Measurements from ENCODE around the gene OLFML2A.

OLFML2A gene

GRCh38 chr9:124794902-124795491 lies 18.1 kb downstream of the OLFML2A start:
- no peak for DNase-seq (ENCODE audit: extremely low read depth in 1 of 2, low read depth in 1 of 2)

- no peak for DNase-seq (ENCODE audit: extremely low read depth in 1 of 2, low read depth in 1 of 2)
Measured at GRCh38 chr9:124795881-124796431, 19.0 kb downstream of the OLFML2A start.

- no peak for DNase-seq (ENCODE audit: extremely low read depth in 1 of 2, low read depth in 1 of 2)
Measured at GRCh38 chr9:124797343-124798103, 20.6 kb downstream of the OLFML2A start.

GRCh38 chr9:124799274-124800006 lies 22.5 kb downstream of the OLFML2A start:
- DNase-seq (ENCODE audit: extremely low read depth in 1 of 2, low read depth in 1 of 2), result no peak

GRCh38 chr9:124800306-124801259 lies 23.6 kb downstream of the OLFML2A start:
- DNase-seq (ENCODE audit: extremely low read depth in 1 of 2, low read depth in 1 of 2), result no peak

GRCh38 chr9:124801356-124801755 lies 24.4 kb downstream of the OLFML2A start:
- DNase-seq (ENCODE audit: extremely low read depth in 1 of 2, low read depth in 1 of 2), result no peak

- DNase-seq (ENCODE audit: extremely low read depth in 1 of 2, low read depth in 1 of 2), result no peak
Measured at GRCh38 chr9:124802426-124802825, 25.5 kb downstream of the OLFML2A start.

GRCh38 chr9:124803911-124804310 lies 27.0 kb downstream of the OLFML2A start:
- DNase-seq (ENCODE audit: extremely low read depth in 1 of 2, low read depth in 1 of 2), result no peak

GRCh38 chr9:124805186-124805585 lies 28.3 kb downstream of the OLFML2A start:
- DNase-seq (ENCODE audit: extremely low read depth in 1 of 2, low read depth in 1 of 2), result no peak

GRCh38 chr9:124808246-124808956 lies 31.5 kb downstream of the OLFML2A start:
- no peak for DNase-seq (ENCODE audit: extremely low read depth in 1 of 2, low read depth in 1 of 2)

- no peak for DNase-seq (ENCODE audit: extremely low read depth in 1 of 2, low read depth in 1 of 2)
Measured at GRCh38 chr9:124809211-124809610, 32.3 kb downstream of the OLFML2A start.

- no peak for DNase-seq (ENCODE audit: extremely low read depth in 1 of 2, low read depth in 1 of 2)
Measured at GRCh38 chr9:124809741-124810500, 33.0 kb downstream of the OLFML2A start.

GRCh38 chr9:124810663-124811355 lies 33.9 kb downstream of the OLFML2A start:
- DNase-seq (ENCODE audit: extremely low read depth in 1 of 2, low read depth in 1 of 2), result no peak

- no peak for DNase-seq (ENCODE audit: extremely low read depth in 1 of 2, low read depth in 1 of 2)
Measured at GRCh38 chr9:124812441-124812876, 35.5 kb downstream of the OLFML2A start.

GRCh38 chr9:124813041-124813440 lies 36.1 kb downstream of the OLFML2A start:
- DNase-seq (ENCODE audit: extremely low read depth in 1 of 2, low read depth in 1 of 2), result no peak

GRCh38 chr9:124813501-124814163 lies 36.7 kb downstream of the OLFML2A start:
- no peak for DNase-seq (ENCODE audit: extremely low read depth in 1 of 2, low read depth in 1 of 2)

- DNase-seq (ENCODE audit: extremely low read depth in 1 of 2, low read depth in 1 of 2), result no peak
Measured at GRCh38 chr9:124814164-124814535, 37.2 kb downstream of the OLFML2A start.

GRCh38 chr9:124815601-124816000 lies 38.7 kb downstream of the OLFML2A start:
- no peak for DNase-seq (ENCODE audit: extremely low read depth in 1 of 2, low read depth in 1 of 2)

Data from activated CD8-positive, alpha-beta memory T cell treated with anti-CD3 and anti-CD28 coated beads for 1 hour (primary cell).